HEK293T (cell line): ENCODE measurements around the gene LIMK1.

ENCODE experiments used
- BHLHE40 ChIP-seq: fragments of 450-650 bp; IDR thresholded peaks from 2 replicates; pipeline ENCODE4 v1.6.1; 2016; ENCODE audit warnings: mild to moderate bottlenecking, moderate library complexity, borderline replicate concordance
- TARDBP ChIP-seq: fragments of 450-650 bp; IDR thresholded peaks from 2 replicates; pipeline ENCODE4 v1.6.1; 2016

GRCh38 chr7:74071121-74071520 lies 12.5 kb upstream of the LIMK1 start:
- TF ChIP-seq BHLHE40 (no peak), TARDBP (no peak)
